SK-N-SH (cell line): ENCODE data around the gene CEACAM16. TPM values are rescaled to one million over a fixed set of nuclear protein-coding genes. Genes with fewer than 3 reads are reported as not detected.

ENCODE experiments used
- CTCF ChIA-PET: fragments of 300-600, 350-600 bp; formaldehyde crosslinking; extraction: SDS; loops from one replicate; lab custom pipeline; 2021; lab: Yijun Ruan, JAX
- POLR2A ChIA-PET: fragments of 350-600 bp; sonication (Branson Sonifier 250); formaldehyde crosslinking; extraction: SDS; loops from one replicate; lab custom pipeline; 2020; ENCODE audit warnings: antibody characterized with exemption, inconsistent platforms; lab: Yijun Ruan, JAX
- DNase-seq: peaks from one replicate; pipeline ENCODE4 v3.0.0; 2012
- H2AFZ ChIP-seq: fragments of 200-600 bp; sonication (generic); 2 replicates; pipeline ENCODE4 v1.8.1; 2016; ENCODE audit warnings: antibody characterized with exemption, mild to moderate bottlenecking, low read depth
- H3F3A ChIP-seq: fragments of 200-600 bp; sonication (generic); replicated peaks from 2 replicates; pipeline ENCODE3; 2016; ENCODE audit warnings: antibody characterized with exemption, mild to moderate bottlenecking; ENCODE audit not compliant: insufficient read depth
- H3K27ac ChIP-seq, 2 experiments: fragments of 200-500 bp in 1 of 2; fragments of 200-600 bp in 1 of 2; sonication (Bioruptor generic) in 1 of 2; sonication (generic), shearing (Covaris generic) in 1 of 2; 2 replicates each; pipeline versions ENCODE4 v1.5.1 to v1.6.1; 2014 to 2016; ENCODE audit warnings: low read depth in 2 of 2, inconsistent platforms in 1 of 2, low read length in 1 of 2, mild to moderate bottlenecking in 1 of 2, mixed read lengths in 1 of 2
- H3K27me3 ChIP-seq: fragments of 200-600 bp; sonication (generic), shearing (Covaris generic); 2 replicates; pipeline ENCODE4 v1.6.1; 2016; ENCODE audit warnings: mixed run types; ENCODE audit not compliant: insufficient read depth
- H3K36me3 ChIP-seq, 2 experiments: fragments of 200-500 bp in 1 of 2; fragments of 200-600 bp in 1 of 2; sonication (Bioruptor generic) in 1 of 2; sonication (generic) in 1 of 2; replicated peaks in 1 of 2; 2 replicates each; pipeline versions ENCODE3 to v1.5.1; 2014 to 2016; ENCODE audit warnings: low read length in 1 of 2, mild to moderate bottlenecking in 1 of 2; ENCODE audit not compliant: insufficient read depth in 2 of 2, control insufficient read depth in 1 of 2
- H3K4me1 ChIP-seq, 2 experiments: fragments of 200-500 bp in 1 of 2; fragments of 200-600 bp in 1 of 2; sonication (Bioruptor generic) in 1 of 2; sonication (generic), shearing (Covaris generic) in 1 of 2; 2 replicates each; pipeline versions ENCODE4 v1.5.1 to v1.6.1; 2014 to 2016; ENCODE audit warnings: low read depth in 1 of 2, low read length in 1 of 2, mixed run types in 1 of 2; ENCODE audit not compliant: insufficient read depth in 2 of 2, control insufficient read depth in 1 of 2
- H3K4me2 ChIP-seq: fragments of 200-600 bp; sonication (generic), shearing (Covaris generic); 2 replicates; pipeline ENCODE4 v1.6.1; 2017; ENCODE audit warnings: mixed run types
- H3K4me3 ChIP-seq, 2 experiments: fragments of 200-500 bp in 1 of 2; fragments of 200-600 bp in 1 of 2; sonication (Bioruptor generic) in 1 of 2; sonication (generic), shearing (Covaris generic) in 1 of 2; 2 replicates each; pipeline versions ENCODE4 v1.5.1 to v1.8.1; 2014 to 2016; ENCODE audit warnings: low read depth in 2 of 2, inconsistent platforms in 1 of 2, low read length in 1 of 2, mild to moderate bottlenecking in 1 of 2, mixed read lengths in 1 of 2, moderate library complexity in 1 of 2
- H3K79me2 ChIP-seq: fragments of 200-600 bp; sonication (generic); 2 replicates; pipeline ENCODE4 v1.8.1; 2017; ENCODE audit warnings: mild to moderate bottlenecking; ENCODE audit not compliant: insufficient read depth
- H3K9ac ChIP-seq: fragments of 200-600 bp; sonication (generic); 2 replicates; pipeline ENCODE4 v1.6.1; 2017; ENCODE audit warnings: mixed run types
- H3K9me2 ChIP-seq: fragments of 200-600 bp; sonication (generic); 2 replicates; pipeline ENCODE4 v1.6.1; 2017; ENCODE audit warnings: mixed run types
- H3K9me3 ChIP-seq: fragments of 200-600 bp; sonication (generic); 2 replicates; pipeline ENCODE4 v1.6.1; 2017; ENCODE audit warnings: mixed run types, mild to moderate bottlenecking, moderate library complexity
- H4K20me1 ChIP-seq: fragments of 200-600 bp; sonication (generic); 2 replicates; pipeline ENCODE4 v1.6.1; 2017; ENCODE audit warnings: mild to moderate bottlenecking, mixed run types; ENCODE audit not compliant: insufficient read depth
- CHD2 ChIP-seq: fragments of 150-350 bp; IDR thresholded peaks from 2 replicates; pipeline ENCODE4 v1.6.1; 2018; ENCODE audit warnings: low read length; ENCODE audit not compliant: partially characterized antibody
- FOSL2 ChIP-seq: IDR thresholded peaks from 2 replicates; pipeline ENCODE4 v1.4.0; 2012; ENCODE audit warnings: low read depth, mild to moderate bottlenecking, moderate library complexity, borderline replicate concordance
- FOXM1 ChIP-seq: IDR thresholded peaks from 2 replicates; pipeline ENCODE4 v1.4.0; 2012; ENCODE audit warnings: low read depth, mild to moderate bottlenecking
- GATA2 ChIP-seq: sonication (generic); formaldehyde crosslinking; IDR thresholded peaks from 2 replicates; pipeline ENCODE4 v1.5.0; 2020; ENCODE audit warnings: mild to moderate bottlenecking, missing genetic modification reagents
- JUND ChIP-seq: IDR thresholded peaks from 2 replicates; pipeline ENCODE4 v1.4.0; 2012
- MEF2A ChIP-seq: IDR thresholded peaks from 2 replicates; pipeline ENCODE4 v1.4.0; 2012; ENCODE audit warnings: low read depth, borderline replicate concordance
- MXI1 ChIP-seq: IDR thresholded peaks from 2 replicates; pipeline ENCODE4 v1.6.1; 2012; ENCODE audit warnings: mild to moderate bottlenecking, low read depth, low read length, improper control_type of control experiment
- NRF1 ChIP-seq: IDR thresholded peaks from 2 replicates; pipeline ENCODE4 v1.6.1; 2012; ENCODE audit warnings: low read depth, mild to moderate bottlenecking, low read length
- REST ChIP-seq: IDR thresholded peaks from 2 replicates; pipeline ENCODE4 v1.6.1; 2012; ENCODE audit warnings: mild to moderate bottlenecking, low read depth, low read length, moderate library complexity
- RFX5 ChIP-seq: IDR thresholded peaks from 2 replicates; pipeline ENCODE4 v1.6.1; 2012; ENCODE audit warnings: mild to moderate bottlenecking, improper control_type of control experiment, low read length
- RXRA ChIP-seq: IDR thresholded peaks from 2 replicates; pipeline ENCODE4 v1.4.0; 2012; ENCODE audit warnings: low read depth, mild to moderate bottlenecking, borderline replicate concordance
- SMC3 ChIP-seq: IDR thresholded peaks from 2 replicates; pipeline ENCODE4 v1.6.1; 2012; ENCODE audit warnings: low read depth, low read length, improper control_type of control experiment
- TAF1 ChIP-seq: IDR thresholded peaks from 2 replicates; pipeline ENCODE4 v1.6.1; 2012; ENCODE audit warnings: low read depth, mild to moderate bottlenecking, low read length, moderate library complexity, borderline replicate concordance
- TCF12 ChIP-seq: IDR thresholded peaks from 2 replicates; pipeline ENCODE4 v1.4.0; 2012
- TEAD4 ChIP-seq: IDR thresholded peaks from 2 replicates; pipeline ENCODE4 v1.4.0; 2012; ENCODE audit warnings: mild to moderate bottlenecking, borderline replicate concordance; ENCODE audit not compliant: insufficient read depth
- YY1 ChIP-seq: IDR thresholded peaks from 2 replicates; pipeline ENCODE4 v1.4.0; 2012; ENCODE audit warnings: low read depth, mild to moderate bottlenecking
- WGBS: methylation state at CpG from one replicate; pipeline ENCODE4 v1.1.6; 2017; ENCODE audit warnings: low lambda C conversion rate; 5-methylcytosine and 5-hydroxymethylcytosine counted together
- polyA plus RNA-seq, 3 experiments: library from polyadenylated mRNA; depleted of rRNA; stranded (reverse); fragments of >200 nt; gene quantifications; 2 replicates each; pipeline ENCODE4 v1.2.3, GENCODE V29; 2012
- TF ChIP-seq, protein P1 (sequence below): IDR thresholded peaks from 2 replicates; pipeline ENCODE4 v1.4.0; 2012; ENCODE audit warnings: low read depth
- TF ChIP-seq, protein P2 (sequence below): IDR thresholded peaks from 2 replicates; pipeline ENCODE4 v1.4.0; 2012; ENCODE audit warnings: low read depth, borderline replicate concordance

CEACAM16 gene
- polyA plus RNA-seq, 1 of the 3 experiments (the other 2 are of a cell fraction): not detected

- TF ChIP-seq RFX5 (no peak), SMC3 (no peak), CHD2 (no peak), MXI1 (no peak)
These were observed 49.7 kb downstream of the CEACAM16 start, which contains the start of gene BCL3 (continued) for GRCh38 chr19:44748426-44749254.

GRCh38 chr19:44749292-44749691 is 50.3 kb downstream of the CEACAM16 start:
- Histone ChIP-seq H3K9me3 (no peaks in the 10 kb centered on the region), H3K4me3 (peak overlapping the region; percentile 59 to 81), H3K27me3 (no peaks in the 10 kb centered on the region), H3K79me2 (peaks cover 26% of the 10 kb centered on the region), H3K9me2 (no peaks in the 10 kb centered on the region), H3K4me1 (peaks cover 10 to 21% of the 10 kb centered on the region in 2 experiments; a peak in 3 of 4 replicates), H3K4me2 (peak overlapping the region; percentile 91), H4K20me1 (peaks cover 5% of the 10 kb centered on the region; the same call in 1 of the 2 replicates), H2AFZ (no peak overlapping the region), H3K27ac (peak overlapping the region in 1 of 2 experiments; percentile 40; a peak in 1 of 4 replicates), H3F3A (peaks cover 27% of the 10 kb centered on the region), H3K9ac (peak overlapping the region; percentile 84), H3K36me3 (peaks cover 0 to 2% of the 10 kb centered on the region in 2 experiments)
- POLR2A ChIA-PET: no interaction called here
- CTCF ChIA-PET: interaction anchor here (1.0 to 4.0 kb wide), 5 partner anchors 21 to 178 kb away, joined by 3 to 21 read pairs (median 5); no protein-coding TSS in a partner anchor
- no peak for TF ChIP-seq FOXM1
- no peak for DNase-seq
- WGBS: 39% methylated on average over 1 of the region's 1 CpG

DNA sequence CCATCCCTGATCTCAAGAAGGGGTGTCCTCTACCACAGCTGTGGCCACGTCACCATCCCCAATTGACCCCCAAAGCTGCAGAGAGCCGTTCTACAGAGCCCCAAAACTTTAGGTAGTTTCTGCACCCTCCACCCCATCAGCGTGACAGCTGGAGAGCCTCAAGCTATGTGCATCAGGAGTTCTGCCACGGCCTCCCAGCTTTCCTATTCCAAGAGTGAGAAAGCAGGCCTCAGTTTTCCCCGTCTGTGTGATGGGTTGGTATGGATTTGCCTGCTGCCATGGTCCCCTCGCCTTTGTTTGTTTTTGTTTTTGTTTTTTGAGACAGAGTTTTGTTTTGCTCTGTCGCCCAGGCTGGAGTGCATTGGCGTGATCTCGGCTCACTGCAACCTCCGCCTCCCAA is 51.0 kb downstream of the CEACAM16 start:
- no peak overlapping the region for H3K9ac ChIP-seq
- H4K20me1 ChIP-seq: peaks cover 5% of the 10 kb centered on the region; the same call in 1 of the 2 replicates
- ChIA-PET POLR2A (no interaction called here), CTCF (interaction anchor here (1.2 to 4.0 kb wide), 4 partner anchors 21 to 61 kb away, joined by 3 to 21 read pairs (median 6); no protein-coding TSS in a partner anchor)
- peaks cover 15 to 28% of the 10 kb centered on the region in 2 experiments; a peak in 3 of 4 replicates for H3K4me1 ChIP-seq
- peak overlapping the region; percentile 59 to 81; a peak in 3 of 4 replicates for H3K4me3 ChIP-seq
- no peak overlapping the region for H2AFZ ChIP-seq
- no peaks in the 10 kb centered on the region for H3K27me3 ChIP-seq
- H3K79me2 ChIP-seq: peaks cover 26% of the 10 kb centered on the region
- H3K27ac ChIP-seq: no peak overlapping the region
- peaks cover 24% of the 10 kb centered on the region for H3F3A ChIP-seq
- peak overlapping the region; percentile 91 for H3K4me2 ChIP-seq
- no peaks in the 10 kb centered on the region for H3K9me3 ChIP-seq
- 83% methylated on average over 10 of the region's 10 CpGs for WGBS
- H3K36me3 ChIP-seq: peaks cover 2 to 3% of the 10 kb centered on the region in 2 experiments
- DNase-seq: no peak
- H3K9me2 ChIP-seq: no peaks in the 10 kb centered on the region
- TF ChIP-seq YY1 (no peak), RXRA (no peak), MEF2A (no peak), TAF1 (no peak), TEAD4 (no peak), NRF1 (no peak), TCF12 (no peak), JUND (no peak), FOSL2 (no peak), REST (no peak), GATA2 (CRISPR knock-in tag) (no peak)
- TF ChIP-seq, protein P1, sequence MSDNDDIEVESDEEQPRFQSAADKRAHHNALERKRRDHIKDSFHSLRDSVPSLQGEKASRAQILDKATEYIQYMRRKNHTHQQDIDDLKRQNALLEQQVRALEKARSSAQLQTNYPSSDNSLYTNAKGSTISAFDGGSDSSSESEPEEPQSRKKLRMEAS: no peak
- TF ChIP-seq, protein P2, sequence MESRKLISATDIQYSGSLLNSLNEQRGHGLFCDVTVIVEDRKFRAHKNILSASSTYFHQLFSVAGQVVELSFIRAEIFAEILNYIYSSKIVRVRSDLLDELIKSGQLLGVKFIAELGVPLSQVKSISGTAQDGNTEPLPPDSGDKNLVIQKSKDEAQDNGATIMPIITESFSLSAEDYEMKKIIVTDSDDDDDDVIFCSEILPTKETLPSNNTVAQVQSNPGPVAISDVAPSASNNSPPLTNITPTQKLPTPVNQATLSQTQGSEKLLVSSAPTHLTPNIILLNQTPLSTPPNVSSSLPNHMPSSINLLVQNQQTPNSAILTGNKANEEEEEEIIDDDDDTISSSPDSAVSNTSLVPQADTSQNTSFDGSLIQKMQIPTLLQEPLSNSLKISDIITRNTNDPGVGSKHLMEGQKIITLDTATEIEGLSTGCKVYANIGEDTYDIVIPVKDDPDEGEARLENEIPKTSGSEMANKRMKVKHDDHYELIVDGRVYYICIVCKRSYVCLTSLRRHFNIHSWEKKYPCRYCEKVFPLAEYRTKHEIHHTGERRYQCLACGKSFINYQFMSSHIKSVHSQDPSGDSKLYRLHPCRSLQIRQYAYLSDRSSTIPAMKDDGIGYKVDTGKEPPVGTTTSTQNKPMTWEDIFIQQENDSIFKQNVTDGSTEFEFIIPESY: no peak
